ENCODE data around the gene DHX34.

DNA sequence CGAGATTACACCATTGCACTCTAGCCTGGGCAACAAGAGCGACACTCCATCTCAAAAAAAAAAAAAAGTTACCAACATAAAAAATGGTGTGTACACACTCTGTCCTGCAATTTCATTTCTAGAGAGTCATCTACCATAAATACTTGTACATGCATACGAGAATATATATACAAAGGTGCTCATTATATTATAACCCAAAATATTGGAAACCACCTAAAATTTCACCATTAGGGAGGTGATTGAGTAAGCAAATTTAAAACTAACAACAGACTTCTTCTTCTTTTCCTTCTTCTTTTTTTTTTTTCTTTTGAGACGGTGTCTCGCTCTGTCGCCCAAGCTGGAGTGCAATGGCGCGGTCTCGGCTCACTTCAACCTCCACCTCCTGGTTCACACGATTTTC, 46.9 kb upstream of the DHX34 start:
- TF ChIP-seq, protein P1, sequence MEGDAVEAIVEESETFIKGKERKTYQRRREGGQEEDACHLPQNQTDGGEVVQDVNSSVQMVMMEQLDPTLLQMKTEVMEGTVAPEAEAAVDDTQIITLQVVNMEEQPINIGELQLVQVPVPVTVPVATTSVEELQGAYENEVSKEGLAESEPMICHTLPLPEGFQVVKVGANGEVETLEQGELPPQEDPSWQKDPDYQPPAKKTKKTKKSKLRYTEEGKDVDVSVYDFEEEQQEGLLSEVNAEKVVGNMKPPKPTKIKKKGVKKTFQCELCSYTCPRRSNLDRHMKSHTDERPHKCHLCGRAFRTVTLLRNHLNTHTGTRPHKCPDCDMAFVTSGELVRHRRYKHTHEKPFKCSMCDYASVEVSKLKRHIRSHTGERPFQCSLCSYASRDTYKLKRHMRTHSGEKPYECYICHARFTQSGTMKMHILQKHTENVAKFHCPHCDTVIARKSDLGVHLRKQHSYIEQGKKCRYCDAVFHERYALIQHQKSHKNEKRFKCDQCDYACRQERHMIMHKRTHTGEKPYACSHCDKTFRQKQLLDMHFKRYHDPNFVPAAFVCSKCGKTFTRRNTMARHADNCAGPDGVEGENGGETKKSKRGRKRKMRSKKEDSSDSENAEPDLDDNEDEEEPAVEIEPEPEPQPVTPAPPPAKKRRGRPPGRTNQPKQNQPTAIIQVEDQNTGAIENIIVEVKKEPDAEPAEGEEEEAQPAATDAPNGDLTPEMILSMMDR (IDR thresholded peaks at IDR 0.05), result no peak
- TF ChIP-seq POLR2A (IDR thresholded peaks at IDR 0.05), result no peak

Data from ovary (tissue), 3 donors.